ENCODE data around the gene CSNK2A3.

DNA sequence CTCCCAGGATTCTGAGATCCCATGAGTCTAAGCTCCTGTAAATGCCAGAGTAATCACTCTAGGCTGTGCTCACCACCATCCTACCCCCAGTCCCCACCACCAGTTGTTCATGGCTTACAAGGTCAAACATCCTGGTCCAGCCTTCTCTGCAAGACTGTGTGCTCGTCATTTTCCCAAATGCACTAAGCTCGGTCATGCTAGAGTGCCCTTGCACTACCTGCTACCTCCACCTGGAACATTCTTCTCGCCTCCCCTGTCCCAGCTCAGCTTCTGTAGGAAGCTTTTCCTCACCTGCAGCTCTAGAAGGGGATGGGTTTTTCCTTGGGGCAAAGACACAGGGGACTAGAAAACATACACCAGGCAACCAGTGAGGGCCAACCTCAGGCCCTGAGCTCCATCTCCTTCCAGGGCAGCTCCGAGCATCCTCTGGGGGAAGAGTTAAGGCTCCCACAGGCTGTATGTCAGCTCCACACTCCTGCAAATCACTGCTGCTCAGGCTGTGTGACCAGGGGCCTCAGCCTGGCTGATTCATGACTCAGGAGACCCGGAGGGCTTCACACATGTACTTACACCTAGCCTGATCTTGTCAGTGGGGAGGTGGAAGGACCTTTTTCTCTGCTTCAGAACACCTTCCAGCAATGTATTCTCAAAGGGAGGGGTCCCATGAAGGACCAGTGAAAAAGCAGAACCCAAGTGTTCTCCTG is 37.2 kb upstream of the CSNK2A3 start:
- TF ChIP-seq, protein P1, sequence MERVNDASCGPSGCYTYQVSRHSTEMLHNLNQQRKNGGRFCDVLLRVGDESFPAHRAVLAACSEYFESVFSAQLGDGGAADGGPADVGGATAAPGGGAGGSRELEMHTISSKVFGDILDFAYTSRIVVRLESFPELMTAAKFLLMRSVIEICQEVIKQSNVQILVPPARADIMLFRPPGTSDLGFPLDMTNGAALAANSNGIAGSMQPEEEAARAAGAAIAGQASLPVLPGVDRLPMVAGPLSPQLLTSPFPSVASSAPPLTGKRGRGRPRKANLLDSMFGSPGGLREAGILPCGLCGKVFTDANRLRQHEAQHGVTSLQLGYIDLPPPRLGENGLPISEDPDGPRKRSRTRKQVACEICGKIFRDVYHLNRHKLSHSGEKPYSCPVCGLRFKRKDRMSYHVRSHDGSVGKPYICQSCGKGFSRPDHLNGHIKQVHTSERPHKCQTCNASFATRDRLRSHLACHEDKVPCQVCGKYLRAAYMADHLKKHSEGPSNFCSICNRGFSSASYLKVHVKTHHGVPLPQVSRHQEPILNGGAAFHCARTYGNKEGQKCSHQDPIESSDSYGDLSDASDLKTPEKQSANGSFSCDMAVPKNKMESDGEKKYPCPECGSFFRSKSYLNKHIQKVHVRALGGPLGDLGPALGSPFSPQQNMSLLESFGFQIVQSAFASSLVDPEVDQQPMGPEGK (CRISPR knock-in tag; IDR thresholded peaks at IDR 0.05; ENCODE audit: borderline replicate concordance), result no peak
- no peak for TF ChIP-seq ESRRG (CRISPR knock-in tag; IDR thresholded peaks at IDR 0.05)
- no peak for TF ChIP-seq ISL1 (CRISPR knock-in tag; IDR thresholded peaks at IDR 0.05)
- TF ChIP-seq ZNF70 (CRISPR knock-in tag; IDR thresholded peaks at IDR 0.05), result no peak
- TF ChIP-seq CSDC2 (CRISPR knock-in tag; IDR thresholded peaks at IDR 0.05), result no peak
- TF ChIP-seq, protein P2, sequence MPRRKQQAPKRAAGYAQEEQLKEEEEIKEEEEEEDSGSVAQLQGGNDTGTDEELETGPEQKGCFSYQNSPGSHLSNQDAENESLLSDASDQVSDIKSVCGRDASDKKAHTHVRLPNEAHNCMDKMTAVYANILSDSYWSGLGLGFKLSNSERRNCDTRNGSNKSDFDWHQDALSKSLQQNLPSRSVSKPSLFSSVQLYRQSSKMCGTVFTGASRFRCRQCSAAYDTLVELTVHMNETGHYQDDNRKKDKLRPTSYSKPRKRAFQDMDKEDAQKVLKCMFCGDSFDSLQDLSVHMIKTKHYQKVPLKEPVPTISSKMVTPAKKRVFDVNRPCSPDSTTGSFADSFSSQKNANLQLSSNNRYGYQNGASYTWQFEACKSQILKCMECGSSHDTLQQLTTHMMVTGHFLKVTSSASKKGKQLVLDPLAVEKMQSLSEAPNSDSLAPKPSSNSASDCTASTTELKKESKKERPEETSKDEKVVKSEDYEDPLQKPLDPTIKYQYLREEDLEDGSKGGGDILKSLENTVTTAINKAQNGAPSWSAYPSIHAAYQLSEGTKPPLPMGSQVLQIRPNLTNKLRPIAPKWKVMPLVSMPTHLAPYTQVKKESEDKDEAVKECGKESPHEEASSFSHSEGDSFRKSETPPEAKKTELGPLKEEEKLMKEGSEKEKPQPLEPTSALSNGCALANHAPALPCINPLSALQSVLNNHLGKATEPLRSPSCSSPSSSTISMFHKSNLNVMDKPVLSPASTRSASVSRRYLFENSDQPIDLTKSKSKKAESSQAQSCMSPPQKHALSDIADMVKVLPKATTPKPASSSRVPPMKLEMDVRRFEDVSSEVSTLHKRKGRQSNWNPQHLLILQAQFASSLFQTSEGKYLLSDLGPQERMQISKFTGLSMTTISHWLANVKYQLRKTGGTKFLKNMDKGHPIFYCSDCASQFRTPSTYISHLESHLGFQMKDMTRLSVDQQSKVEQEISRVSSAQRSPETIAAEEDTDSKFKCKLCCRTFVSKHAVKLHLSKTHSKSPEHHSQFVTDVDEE (CRISPR knock-in tag; IDR thresholded peaks at IDR 0.05), result no peak
- no peak for TF ChIP-seq TCF4 (CRISPR knock-in tag; IDR thresholded peaks at IDR 0.05; ENCODE audit: borderline replicate concordance)
- no peak for TF ChIP-seq GLIS3 (CRISPR knock-in tag; IDR thresholded peaks at IDR 0.05)
- TF ChIP-seq RARB (CRISPR knock-in tag; IDR thresholded peaks at IDR 0.05), result no peak
- TF ChIP-seq ZFP30 (CRISPR knock-in tag; IDR thresholded peaks at IDR 0.05), result no peak

All from SK-N-SH treated with all-trans-retinoic acid at 6 μM for 48 hours (cell line).